TTC549 (cell line): Measurements from ENCODE around the gene MAMDC4.
"Not testable (repeated sequence)": the region's sequence is repeated elsewhere in the genome, so short reads cannot be mapped to it uniquely, and the experiment has no call there.

Experiments
- FAIRE-seq: peaks from 2 replicates; lab custom pipeline; 2012; peaks lifted over from hg19 to GRCh38; lab: Jason Lieb, UNC

The MAMDC4 gene

DNA sequence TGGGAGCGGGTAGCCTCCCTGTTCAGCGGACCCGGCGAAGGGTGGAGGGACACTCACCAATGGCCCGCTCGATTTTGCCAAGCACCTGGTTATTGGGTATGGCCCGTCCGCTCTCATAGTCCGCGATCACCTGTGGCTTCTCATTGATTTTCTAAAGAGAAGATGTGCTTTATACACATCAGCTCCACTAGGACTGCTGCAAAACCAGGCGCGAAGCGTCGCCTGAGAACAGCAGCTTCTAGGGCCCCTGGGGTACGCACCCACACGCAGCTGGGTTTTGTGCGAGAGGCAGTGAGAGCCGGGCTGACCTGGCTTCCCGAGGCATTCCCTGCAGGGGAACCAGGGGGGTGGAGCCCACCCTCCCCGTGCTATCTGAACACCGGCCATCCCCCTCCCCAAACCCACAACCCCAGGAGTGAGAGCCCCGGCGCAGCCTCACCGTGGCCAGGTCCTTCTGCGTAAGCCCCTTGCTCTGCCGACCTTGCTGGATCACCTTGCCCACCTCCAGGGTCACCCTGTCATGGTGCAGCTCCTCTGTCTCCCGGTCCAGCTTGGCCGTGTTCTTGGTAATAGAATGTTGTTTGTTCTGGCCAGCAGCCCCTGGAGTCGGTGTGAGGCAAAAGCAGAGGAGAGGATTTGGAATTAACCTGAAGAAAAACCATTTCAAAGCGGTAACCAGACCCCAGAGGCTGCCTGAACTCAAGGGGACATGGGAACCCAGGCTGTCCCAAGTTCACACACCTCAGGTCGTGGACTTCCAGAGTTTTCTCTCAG lies 10.9 kb downstream of the MAMDC4 start:
- FAIRE-seq = no peak

- FAIRE-seq = no peak
Observed at GRCh38 chr9:136863623-136864273, 11.6 kb downstream of the MAMDC4 start.

DNA sequence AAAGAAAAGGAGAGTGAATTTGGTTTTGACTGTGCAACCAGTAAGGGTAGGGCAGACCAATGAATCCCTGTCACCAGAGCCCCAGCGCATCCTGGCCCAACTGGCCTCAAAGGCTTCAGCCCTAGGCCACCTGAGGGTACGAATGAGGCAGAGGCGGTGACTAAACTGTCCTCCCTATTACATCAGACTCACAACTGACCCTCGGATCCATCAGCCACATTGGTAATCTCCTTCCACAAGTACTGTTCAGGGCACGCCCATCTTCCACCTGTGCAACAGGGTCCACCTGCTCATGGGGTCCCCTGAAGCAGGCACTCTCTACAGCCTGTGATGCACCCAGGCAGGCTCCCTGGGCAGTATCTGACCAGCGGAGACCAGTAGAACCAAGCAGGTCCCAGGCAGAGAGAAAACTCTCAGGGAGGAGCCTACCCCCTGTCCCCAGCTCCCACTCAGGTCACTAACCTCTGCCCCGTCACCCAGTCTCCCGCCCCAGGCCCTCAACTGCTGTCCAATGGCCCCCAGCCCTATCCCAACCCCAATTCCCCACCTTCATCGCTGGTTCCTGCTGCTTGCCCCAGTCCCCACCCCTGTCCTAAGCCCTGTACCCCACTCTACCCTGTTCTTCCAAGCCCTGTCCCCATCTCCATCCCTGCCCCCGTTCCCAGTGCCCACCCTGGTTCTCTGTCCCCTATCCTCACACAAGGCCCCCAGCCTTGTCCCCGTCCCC lies 13.1 kb downstream of the MAMDC4 start:
- no peak for FAIRE-seq

DNA sequence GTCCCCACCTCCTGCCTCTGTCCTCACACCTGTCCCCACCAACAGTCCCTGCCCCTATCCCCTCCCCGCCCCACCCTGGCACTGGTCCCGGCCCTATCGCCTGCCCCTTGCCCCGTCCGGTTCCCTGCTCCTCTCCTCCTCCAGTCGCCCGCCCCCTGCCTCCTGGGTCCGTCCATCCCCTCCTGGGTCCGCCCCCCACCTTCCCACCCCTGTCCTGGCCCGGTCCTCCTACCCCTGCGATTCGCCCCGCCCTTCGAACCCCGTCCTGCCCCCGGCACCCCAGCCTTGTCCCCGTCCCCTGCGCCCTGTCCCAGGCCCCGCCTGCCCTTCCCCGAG lies 13.6 kb downstream of the MAMDC4 start:
- FAIRE-seq = no peak

DNA sequence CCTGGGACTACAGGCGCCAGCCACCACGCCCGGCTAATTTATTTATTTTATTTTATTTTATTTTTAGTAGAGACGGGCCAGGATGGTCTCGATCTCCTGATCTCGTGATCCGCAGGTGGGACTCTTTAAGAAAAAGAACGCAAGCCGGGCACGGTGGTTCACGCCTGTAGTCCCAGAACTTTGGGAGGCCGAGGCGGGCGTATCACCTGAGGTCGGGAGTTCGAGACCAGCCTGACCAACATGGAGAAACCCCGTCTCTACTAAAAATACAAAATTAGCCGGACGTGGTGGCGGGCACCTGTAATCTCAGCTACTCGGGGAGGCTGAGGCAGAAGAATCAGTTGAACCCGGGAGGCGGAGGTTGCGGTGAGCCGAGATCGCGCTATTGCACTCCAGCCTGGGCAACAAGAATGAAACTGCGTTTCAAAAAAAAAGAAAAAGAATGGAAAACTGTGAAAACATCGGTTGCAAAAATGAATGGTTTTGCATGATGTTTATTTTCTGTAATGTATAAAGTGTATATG lies 14.8 kb downstream of the MAMDC4 start:
- FAIRE-seq = not testable (repeated sequence)

GRCh38 chr9:136867480-136867879 lies 15.3 kb downstream of the MAMDC4 start:
- FAIRE-seq = no peak

GRCh38 chr9:136867917-136868316 lies 15.8 kb downstream of the MAMDC4 start:
- FAIRE-seq = no peak

- FAIRE-seq = no peak
Observed at GRCh38 chr9:136868644-136869043, 16.5 kb downstream of the MAMDC4 start.

DNA sequence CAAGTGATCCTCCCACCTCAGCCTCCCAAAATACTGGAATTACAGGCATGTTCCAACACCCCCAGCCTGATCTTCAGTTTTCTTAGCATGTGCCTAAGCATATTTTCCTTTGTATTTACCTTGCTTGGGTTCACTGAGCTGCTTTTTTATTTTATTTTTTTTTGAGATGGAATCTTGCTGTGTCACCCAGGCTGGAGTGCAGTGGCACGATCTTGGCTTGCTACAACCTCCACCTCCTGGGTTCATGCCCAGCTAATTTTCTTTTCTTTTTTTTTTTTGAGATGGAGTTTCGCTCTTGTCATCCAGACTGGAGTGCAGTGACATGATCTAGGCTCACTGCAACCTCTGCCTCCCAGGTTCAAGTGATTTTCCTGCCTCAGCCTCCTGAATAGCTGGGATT lies 17.5 kb downstream of the MAMDC4 start:
- FAIRE-seq = not testable (repeated sequence)

GRCh38 chr9:136875155-136875554 lies 23.0 kb downstream of the MAMDC4 start:
- FAIRE-seq = no peak

- FAIRE-seq = no peak
Observed at GRCh38 chr9:136876476-136876875, 24.3 kb downstream of the MAMDC4 start.

- no peak for FAIRE-seq
Observed at GRCh38 chr9:136880651-136881050, 28.5 kb downstream of the MAMDC4 start.

DNA sequence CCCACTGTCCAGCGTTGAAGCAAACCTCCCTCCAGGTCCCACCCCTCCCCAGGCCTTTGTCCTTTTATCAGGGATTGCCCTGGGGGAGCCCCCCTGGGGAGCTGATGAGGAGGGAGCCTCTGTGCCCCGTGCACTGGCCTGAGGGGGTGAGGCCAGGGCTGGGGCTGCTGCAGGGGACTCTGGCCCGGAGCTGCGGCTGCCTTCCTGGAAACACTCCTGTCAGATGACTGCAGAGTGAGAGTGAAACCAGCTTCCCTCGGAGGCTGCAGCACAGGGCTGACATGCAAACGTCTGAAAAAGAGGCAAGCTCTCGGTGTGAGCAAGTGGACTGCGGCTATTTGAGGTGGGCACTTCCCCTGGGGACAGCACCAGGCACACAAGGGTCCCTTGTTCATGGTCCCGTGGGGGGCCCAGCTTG lies 29.6 kb downstream of the MAMDC4 start:
- FAIRE-seq = no peak

DNA sequence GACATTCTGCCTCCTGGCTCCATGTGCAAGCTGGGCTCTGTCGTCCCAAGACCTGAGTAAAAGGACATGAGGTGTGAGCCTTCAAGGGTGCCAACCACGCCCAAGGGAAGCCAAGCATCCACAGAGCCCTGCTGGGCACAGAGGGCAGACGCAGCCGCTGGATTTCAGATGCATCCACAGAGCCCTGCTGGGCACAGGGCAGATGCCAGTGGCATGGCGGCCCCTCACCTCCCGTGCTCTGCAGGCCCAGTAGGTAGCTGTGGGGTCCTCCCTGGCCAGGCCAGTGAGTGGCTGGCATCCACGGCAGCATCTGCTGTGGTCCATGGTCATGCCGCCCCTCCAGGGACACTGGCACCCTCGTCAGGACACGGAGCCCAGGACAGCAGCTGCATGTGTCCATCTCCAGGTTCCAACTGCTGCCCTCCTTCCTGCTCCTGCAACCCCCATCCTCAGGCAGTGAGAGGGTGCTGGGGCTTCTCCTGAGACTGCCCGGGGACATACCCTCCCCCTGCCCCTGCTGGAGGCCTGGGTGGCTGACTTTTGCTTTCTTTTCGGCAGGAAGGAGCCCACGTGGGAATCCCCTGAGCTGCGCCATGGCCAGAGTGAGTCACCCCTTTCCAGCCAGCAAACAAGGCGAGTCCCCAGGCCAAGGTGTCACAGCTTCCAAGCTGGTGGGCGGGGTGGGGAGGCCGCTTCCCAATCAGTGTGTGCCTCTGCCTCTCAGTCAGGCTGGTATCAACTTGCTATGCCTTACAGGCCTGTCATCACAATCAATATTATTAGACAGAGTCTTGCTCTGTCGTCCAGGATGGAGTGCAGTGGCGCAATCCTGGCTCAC lies 30.2 kb downstream of the MAMDC4 start:
- no peak for FAIRE-seq

GRCh38 chr9:136882947-136883283 lies 30.8 kb downstream of the MAMDC4 start:
- FAIRE-seq = not testable (repeated sequence)

DNA sequence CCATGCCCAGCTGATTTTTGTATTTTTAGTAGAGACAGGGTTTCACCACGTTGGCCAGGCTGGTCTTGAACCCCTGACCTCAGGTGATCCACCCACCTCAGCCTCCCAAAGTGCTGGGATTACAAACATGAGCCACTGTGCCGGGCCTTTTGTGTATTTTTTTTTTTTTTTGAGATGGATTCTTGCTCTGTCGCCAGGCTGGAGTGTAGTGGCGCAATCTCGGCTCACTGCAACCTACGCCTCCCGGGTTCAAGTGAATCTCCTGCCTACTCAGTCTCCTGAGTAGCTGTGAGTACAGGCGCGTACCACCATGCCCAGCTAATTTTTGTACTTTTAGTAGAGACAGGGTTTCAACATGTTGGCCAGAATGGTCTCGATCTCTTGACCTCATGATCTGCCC lies 31.5 kb downstream of the MAMDC4 start:
- FAIRE-seq = not testable (repeated sequence)

- no peak for FAIRE-seq
Observed at GRCh38 chr9:136885950-136886578, 33.9 kb downstream of the MAMDC4 start, which contains the start of gene TRAF2. Gene TRAF2 (plus strand): TSS chr9:136886516. CDS start chr9:136898741, 12,225 bp downstream.

GRCh38 chr9:136886610-136887597 lies 34.8 kb downstream of the MAMDC4 start:
- FAIRE-seq = no peak

GRCh38 chr9:136888454-136888853 lies 36.3 kb downstream of the MAMDC4 start:
- no peak for FAIRE-seq

DNA sequence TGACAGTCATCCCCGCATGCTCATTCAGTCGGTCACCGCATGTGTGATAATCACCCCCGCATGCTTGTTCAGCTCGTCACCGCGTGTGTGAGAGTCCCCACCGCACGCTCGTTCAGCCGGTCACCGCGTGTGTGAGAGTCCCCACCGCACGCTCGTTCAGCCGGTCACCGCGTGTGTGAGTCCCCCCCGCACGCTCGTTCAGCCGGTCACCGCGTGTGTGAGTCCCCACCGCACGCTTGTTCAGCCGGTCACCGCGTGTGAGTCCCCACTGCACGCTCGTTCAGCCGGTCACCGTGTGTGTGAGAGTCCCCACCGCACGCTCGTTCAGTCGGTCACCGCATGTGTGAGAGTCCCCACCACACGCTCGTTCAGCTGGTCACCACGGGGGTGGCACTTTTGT lies 37.7 kb downstream of the MAMDC4 start:
- FAIRE-seq = no peak
